GM20431 (cell line): ENCODE measurements around the gene VPS4A.
"Not testable (repeated sequence)": the region's sequence is repeated elsewhere in the genome, so short reads cannot be mapped to it uniquely, and the experiment has no call there.

Experiments
- in situ Hi-C: fragments of 300-500 bp; cut with MseI, MboI; formaldehyde crosslinking; loops from one replicate; pipeline ENCODE4 v1.15.0; 2020; ENCODE audit warnings: low sequenced_read_pairs; ENCODE audit not compliant: unreplicated experiment

Gene VPS4A

DNA sequence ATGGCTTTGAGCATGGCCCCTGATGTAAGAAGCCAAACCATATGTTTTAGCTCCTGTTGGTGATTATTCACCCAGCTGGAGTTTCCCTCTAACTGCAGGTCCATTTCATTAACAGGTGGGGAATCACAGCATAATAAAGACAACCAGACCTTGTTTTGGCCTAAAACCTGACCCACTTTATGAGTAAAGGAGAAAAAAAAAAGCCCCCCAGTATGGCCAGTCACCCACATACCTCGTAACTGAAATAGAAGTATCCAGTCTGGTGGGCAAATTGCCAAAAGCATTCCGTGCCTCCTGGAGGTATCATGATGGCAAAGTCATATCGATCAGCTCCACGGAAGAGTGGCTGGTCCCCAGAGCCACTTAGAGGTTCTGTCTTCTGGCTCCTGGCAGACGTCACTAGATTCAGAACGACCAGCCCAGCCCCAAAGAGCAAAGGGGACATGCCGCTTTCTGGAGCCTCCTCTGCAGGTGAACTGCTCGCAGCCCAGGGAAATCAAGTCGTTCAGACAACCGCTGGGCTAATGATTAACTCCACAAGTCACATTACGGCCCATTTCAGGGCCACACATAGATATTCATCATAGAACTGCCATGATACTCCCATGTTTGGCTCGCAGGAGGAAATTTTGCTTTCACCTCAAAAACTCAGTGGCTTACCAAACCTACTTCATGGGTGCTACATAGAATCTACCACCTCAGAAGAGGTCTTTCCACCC is 40.3 kb downstream of the VPS4A start, which contains the start of gene TMED6:
Gene TMED6 (minus strand): TSS at position 478 of the 719 bp plus-strand sequence. CDS start 33 bp downstream, at position 445.
- in situ Hi-C loops, result no loop called here

DNA sequence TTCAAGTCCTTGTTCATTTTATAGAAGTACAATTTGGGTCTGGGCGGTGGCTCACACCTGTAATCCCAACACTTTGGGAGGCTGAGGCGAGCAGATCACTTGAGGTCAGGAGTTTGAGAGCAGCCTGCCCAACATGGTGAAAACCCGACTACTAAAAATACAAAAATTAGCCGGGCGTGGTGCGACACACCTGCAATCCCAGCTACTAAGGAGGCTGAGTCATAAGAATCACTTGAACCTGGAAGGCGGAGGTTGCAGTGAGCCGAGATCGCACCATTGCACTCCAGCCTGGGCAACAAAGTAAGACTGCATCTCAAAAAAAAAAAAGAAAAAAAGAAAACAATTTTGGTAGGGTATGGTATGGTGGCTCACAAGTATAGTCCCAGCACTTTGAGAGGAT is 48.9 kb downstream of the VPS4A start:
- in situ Hi-C loops, result not testable (repeated sequence)

DNA sequence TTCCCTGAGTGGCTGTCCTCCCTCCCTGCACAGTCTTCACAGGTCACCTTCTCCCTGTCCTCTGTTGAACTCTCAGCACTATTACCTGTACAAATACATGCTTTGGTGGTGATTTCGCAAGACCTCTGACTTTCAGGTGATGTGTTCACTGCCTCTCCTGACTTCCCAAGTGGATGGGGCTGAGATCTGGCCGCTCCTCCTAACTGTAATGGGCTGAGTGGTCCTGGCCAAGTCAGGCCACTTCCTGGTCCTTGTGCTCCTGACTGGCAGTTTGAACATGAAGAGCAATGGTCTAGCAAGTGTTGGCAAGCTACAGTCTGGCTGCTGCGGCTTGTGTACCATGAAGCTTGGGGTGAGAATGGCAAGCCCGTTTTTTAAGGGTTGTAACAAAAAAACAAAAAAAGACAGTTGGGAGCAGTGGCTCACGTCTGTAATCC is 52.1 kb downstream of the VPS4A start:
- in situ Hi-C loops, result no loop called here

GRCh38 chr16:69364088-69364487 is 52.9 kb downstream of the VPS4A start:
- in situ Hi-C loops, result no loop called here

GRCh38 chr16:69365901-69366300 is 54.8 kb downstream of the VPS4A start:
- in situ Hi-C loops, result no loop called here

- in situ Hi-C loops, result no loop called here
Measured at GRCh38 chr16:69366431-69366830, 55.3 kb downstream of the VPS4A start.

- in situ Hi-C loops, result no loop called here
Measured at GRCh38 chr16:69367980-69368379, 56.8 kb downstream of the VPS4A start.

GRCh38 chr16:69368866-69369265 is 57.7 kb downstream of the VPS4A start:
- in situ Hi-C loops, result no loop called here

DNA sequence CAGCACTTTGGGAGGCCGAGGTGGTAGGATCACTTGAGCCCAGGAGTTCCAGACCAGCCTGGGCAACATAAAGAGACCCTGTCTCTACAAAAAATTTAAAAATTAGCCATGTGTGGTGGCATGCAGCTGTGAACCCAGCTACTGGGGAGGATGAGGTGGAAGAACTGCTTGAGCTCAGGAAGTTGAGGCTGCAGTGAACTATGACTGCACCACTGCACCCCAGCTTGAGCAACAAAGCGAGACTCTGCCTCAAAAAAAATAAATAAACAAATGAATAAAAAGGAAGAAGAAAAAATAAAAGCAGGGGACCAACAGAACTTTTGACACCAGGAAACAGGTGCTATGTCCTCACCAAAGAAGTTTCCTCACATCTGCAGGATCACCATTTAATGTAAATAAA is 60.4 kb downstream of the VPS4A start:
- in situ Hi-C loops, result no loop called here

DNA sequence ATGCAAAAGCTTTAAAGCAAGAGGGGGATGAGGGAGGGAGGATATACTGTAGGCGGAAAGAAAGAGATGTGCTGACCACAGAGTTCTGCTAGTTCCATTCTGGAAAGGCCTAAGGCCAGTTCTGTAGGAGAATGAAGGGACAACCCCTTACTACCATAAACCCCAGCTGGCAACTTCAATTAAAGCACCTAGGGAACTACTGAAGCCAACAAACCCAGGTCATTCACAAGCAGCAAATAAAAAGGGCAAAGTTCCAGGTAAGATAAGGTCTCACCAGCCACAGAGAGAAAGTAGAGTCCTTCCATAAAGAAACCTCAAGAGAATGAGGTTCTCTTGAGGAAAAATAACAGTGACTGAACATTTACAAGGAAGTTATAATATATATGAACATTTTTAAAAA is 61.9 kb downstream of the VPS4A start:
- in situ Hi-C loops, result no loop called here
